Thyroid gland (tissue), 4 donors: Measurements from ENCODE around the gene ARHGEF26. TPM values are rescaled to one million over a fixed set of nuclear protein-coding genes. Genes with fewer than 3 reads are reported as not detected.

Source experiments
- DNase-seq, 2 donors: peaks; one replicate each; pipeline ENCODE4 v3.0.0-alpha.2; 2019
- H3K27ac ChIP-seq, 3 donors: fragments of 200-600 bp; sonication (generic); 1 replicate in 2 of 3; 2 replicates in 1 of 3; pipeline ENCODE4 v1.5.1; 2016 to 2019; ENCODE audit warnings: mild to moderate bottlenecking in 1 of 3, moderate library complexity in 1 of 3
- H3K27me3 ChIP-seq: fragments of 200-600 bp; sonication (generic); one replicate; pipeline ENCODE4 v1.5.1; 2019
- H3K36me3 ChIP-seq, 2 donors: fragments of 200-600 bp; sonication (generic); one replicate each; pipeline ENCODE4 v1.5.1; 2016 to 2019
- H3K4me1 ChIP-seq, 2 donors: fragments of 200-600 bp; sonication (generic); one replicate each; pipeline ENCODE4 v1.5.1; 2017 to 2019
- H3K4me3 ChIP-seq, 3 donors: fragments of 200-600 bp; sonication (generic); replicated peaks in 1 of 3; 1 replicate in 2 of 3; 2 replicates in 1 of 3; pipeline ENCODE4 v1.5.1; 2016; ENCODE audit warnings: mild to moderate bottlenecking in 1 of 3
- H3K9me3 ChIP-seq: fragments of 200-600 bp; sonication (generic); one replicate; pipeline ENCODE4 v1.5.1; 2017
- CTCF ChIP-seq, 6 experiments: fragments of 200-600 bp in 3 of 6; fragments of 450-650 bp in 3 of 6; sonication (generic) in 3 of 6; IDR thresholded peaks; one replicate each; pipeline ENCODE4 v1.5.1; 2016 to 2019; ENCODE audit warnings: antibody characterized with exemption in 6 of 6, mild to moderate bottlenecking in 2 of 6, inconsistent platforms in 1 of 6, moderate library complexity in 1 of 6
- POLR2A ChIP-seq, 2 donors: fragments of 450-650 bp; IDR thresholded peaks; one replicate each; pipeline ENCODE4 v1.6.1; 2017; ENCODE audit warnings: antibody characterized with exemption in 2 of 2, mild to moderate bottlenecking in 2 of 2, moderate library complexity in 1 of 2
- WGBS, 2 donors: methylation state at CpG; one replicate each; pipeline ENCODE4 v1.1.5; 2017; 5-methylcytosine and 5-hydroxymethylcytosine counted together
- intact Hi-C: fragments of 100-400 bp; cut with DNase I; formaldehyde crosslinking; loops from one replicate; pipeline ENCODE4 v1.15.1; 2023
- total RNA-seq, 4 donors: library from RNA; depleted of rRNA; stranded (reverse); fragments of >200 nt; gene quantifications; one replicate each; pipeline ENCODE4 v1.2.3, GENCODE V29; 2016

The ARHGEF26 gene
- total RNA-seq, 4 donors from 2014 or later = 15.8 to 18.0 (median 16.9) TPM

DNA sequence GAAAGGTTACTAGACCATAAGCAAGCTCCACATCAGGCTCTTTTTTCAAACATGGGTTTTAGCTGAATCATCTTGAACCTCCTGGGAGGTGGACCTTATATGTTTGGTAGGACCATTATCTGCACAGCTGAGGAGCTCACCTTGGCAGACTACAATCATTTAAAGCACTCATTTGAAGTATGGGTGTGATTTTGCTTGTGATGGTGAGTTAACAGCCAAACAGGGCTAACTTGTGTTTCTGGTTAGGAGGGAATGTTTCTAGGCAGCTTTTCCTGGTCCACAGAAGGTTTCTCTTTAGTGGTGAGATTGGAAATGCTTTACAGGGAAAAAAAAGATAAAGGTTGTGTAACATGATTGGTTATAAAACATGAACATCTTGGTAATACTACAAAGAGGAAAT is 61.8 kb downstream of the ARHGEF26 start:
- H3K4me1 ChIP-seq = no peaks in the 10 kb centered on the region
- TF ChIP-seq POLR2A (IDR thresholded peaks at IDR 0.05) = no peak
- no peak for TF ChIP-seq CTCF (IDR thresholded peaks at IDR 0.05)
- intact Hi-C loops = no loop called here
- no peak overlapping the region for H3K4me3 ChIP-seq
- no peak for DNase-seq
- no peaks in the 10 kb centered on the region for H3K36me3 ChIP-seq
- no peaks in the 10 kb centered on the region for H3K27me3 ChIP-seq
- no peaks in the 10 kb centered on the region for H3K9me3 ChIP-seq
- H3K27ac ChIP-seq = no peak overlapping the region

GRCh38 chr3:154184582-154184981 is 63.4 kb downstream of the ARHGEF26 start:
- intact Hi-C loops = no loop called here
- H3K4me3 ChIP-seq = no peak overlapping the region
- DNase-seq = no peak
- H3K9me3 ChIP-seq = no peaks in the 10 kb centered on the region
- H3K27ac ChIP-seq = no peak overlapping the region
- H3K4me1 ChIP-seq = no peaks in the 10 kb centered on the region
- no peaks in the 10 kb centered on the region for H3K36me3 ChIP-seq
- TF ChIP-seq CTCF (IDR thresholded peaks at IDR 0.05) (no peak), POLR2A (IDR thresholded peaks at IDR 0.05) (no peak)
- WGBS, 2 donors = 92% methylated on average over 4 of the region's 4 CpGs
- no peaks in the 10 kb centered on the region for H3K27me3 ChIP-seq

GRCh38 chr3:154188437-154188836 is 67.2 kb downstream of the ARHGEF26 start:
- no peak for DNase-seq
- no peaks in the 10 kb centered on the region for H3K27me3 ChIP-seq
- TF ChIP-seq POLR2A (IDR thresholded peaks at IDR 0.05) (no peak), CTCF (IDR thresholded peaks at IDR 0.05) (no peak)
- no peak overlapping the region for H3K27ac ChIP-seq
- H3K4me3 ChIP-seq = no peak overlapping the region
- WGBS, 2 donors = 84 to 96% methylated on average over 3 of the region's 3 CpGs
- no peaks in the 10 kb centered on the region for H3K4me1 ChIP-seq
- intact Hi-C loops = no loop called here
- H3K9me3 ChIP-seq = no peaks in the 10 kb centered on the region
- no peaks in the 10 kb centered on the region for H3K36me3 ChIP-seq

GRCh38 chr3:154188846-154189245 is 67.7 kb downstream of the ARHGEF26 start:
- Histone ChIP-seq H3K36me3 (no peaks in the 10 kb centered on the region), H3K4me3 (no peak overlapping the region), H3K27me3 (no peaks in the 10 kb centered on the region), H3K4me1 (no peaks in the 10 kb centered on the region), H3K9me3 (no peaks in the 10 kb centered on the region), H3K27ac (no peak overlapping the region)
- TF ChIP-seq POLR2A (IDR thresholded peaks at IDR 0.05) = no peak
- TF ChIP-seq CTCF (IDR thresholded peaks at IDR 0.05) = no peak
- WGBS, 2 donors = 82 to 90% methylated on average over 3 of the region's 3 CpGs
- DNase-seq = no peak
- intact Hi-C loops = no loop called here

GRCh38 chr3:154191520-154191919 is 70.3 kb downstream of the ARHGEF26 start:
- Histone ChIP-seq H3K36me3 (no peaks in the 10 kb centered on the region), H3K4me1 (no peaks in the 10 kb centered on the region), H3K9me3 (no peaks in the 10 kb centered on the region), H3K27me3 (no peaks in the 10 kb centered on the region), H3K27ac (no peak overlapping the region), H3K4me3 (no peak overlapping the region)
- no peak for DNase-seq
- intact Hi-C loops = no loop called here
- WGBS, 2 donors = 94 to 100% methylated on average over 1 of the region's 1 CpG
- no peak for TF ChIP-seq POLR2A (IDR thresholded peaks at IDR 0.05)
- TF ChIP-seq CTCF (IDR thresholded peaks at IDR 0.05) = no peak
